SK-N-SH (cell line): ENCODE results near the gene KDM2A. TPM values are rescaled to one million over a fixed set of nuclear protein-coding genes. Genes with fewer than 3 reads are reported as not detected.
A peak's percentile ranks its signal among the peaks of the same experiment; 100 is the strongest.

Experiments
- CTCF ChIA-PET: fragments of 300-600, 350-600 bp; formaldehyde crosslinking; extraction: SDS; loops from one replicate; lab custom pipeline; 2021; lab: Yijun Ruan, JAX
- POLR2A ChIA-PET: fragments of 350-600 bp; sonication (Branson Sonifier 250); formaldehyde crosslinking; extraction: SDS; loops from one replicate; lab custom pipeline; 2020; ENCODE audit warnings: antibody characterized with exemption, inconsistent platforms; lab: Yijun Ruan, JAX
- DNase-seq: peaks from one replicate; pipeline ENCODE4 v3.0.0; 2012
- H2AFZ ChIP-seq: fragments of 200-600 bp; sonication (generic); 2 replicates; pipeline ENCODE4 v1.8.1; 2016; ENCODE audit warnings: antibody characterized with exemption, mild to moderate bottlenecking, low read depth
- H3F3A ChIP-seq: fragments of 200-600 bp; sonication (generic); replicated peaks from 2 replicates; pipeline ENCODE3; 2016; ENCODE audit warnings: antibody characterized with exemption, mild to moderate bottlenecking; ENCODE audit not compliant: insufficient read depth
- H3K27ac ChIP-seq, 2 experiments: fragments of 200-500 bp in 1 of 2; fragments of 200-600 bp in 1 of 2; sonication (Bioruptor generic) in 1 of 2; sonication (generic), shearing (Covaris generic) in 1 of 2; 2 replicates each; pipeline versions ENCODE4 v1.5.1 to v1.6.1; 2014 to 2016; ENCODE audit warnings: low read depth in 2 of 2, inconsistent platforms in 1 of 2, low read length in 1 of 2, mild to moderate bottlenecking in 1 of 2, mixed read lengths in 1 of 2
- H3K27me3 ChIP-seq: fragments of 200-600 bp; sonication (generic), shearing (Covaris generic); 2 replicates; pipeline ENCODE4 v1.6.1; 2016; ENCODE audit warnings: mixed run types; ENCODE audit not compliant: insufficient read depth
- H3K36me3 ChIP-seq, 2 experiments: fragments of 200-500 bp in 1 of 2; fragments of 200-600 bp in 1 of 2; sonication (Bioruptor generic) in 1 of 2; sonication (generic) in 1 of 2; replicated peaks in 1 of 2; 2 replicates each; pipeline versions ENCODE3 to v1.5.1; 2014 to 2016; ENCODE audit warnings: low read length in 1 of 2, mild to moderate bottlenecking in 1 of 2; ENCODE audit not compliant: insufficient read depth in 2 of 2, control insufficient read depth in 1 of 2
- H3K4me1 ChIP-seq, 2 experiments: fragments of 200-500 bp in 1 of 2; fragments of 200-600 bp in 1 of 2; sonication (Bioruptor generic) in 1 of 2; sonication (generic), shearing (Covaris generic) in 1 of 2; 2 replicates each; pipeline versions ENCODE4 v1.5.1 to v1.6.1; 2014 to 2016; ENCODE audit warnings: low read depth in 1 of 2, low read length in 1 of 2, mixed run types in 1 of 2; ENCODE audit not compliant: insufficient read depth in 2 of 2, control insufficient read depth in 1 of 2
- H3K4me2 ChIP-seq: fragments of 200-600 bp; sonication (generic), shearing (Covaris generic); 2 replicates; pipeline ENCODE4 v1.6.1; 2017; ENCODE audit warnings: mixed run types
- H3K4me3 ChIP-seq, 2 experiments: fragments of 200-500 bp in 1 of 2; fragments of 200-600 bp in 1 of 2; sonication (Bioruptor generic) in 1 of 2; sonication (generic), shearing (Covaris generic) in 1 of 2; 2 replicates each; pipeline versions ENCODE4 v1.5.1 to v1.8.1; 2014 to 2016; ENCODE audit warnings: low read depth in 2 of 2, inconsistent platforms in 1 of 2, low read length in 1 of 2, mild to moderate bottlenecking in 1 of 2, mixed read lengths in 1 of 2, moderate library complexity in 1 of 2
- H3K79me2 ChIP-seq: fragments of 200-600 bp; sonication (generic); 2 replicates; pipeline ENCODE4 v1.8.1; 2017; ENCODE audit warnings: mild to moderate bottlenecking; ENCODE audit not compliant: insufficient read depth
- H3K9ac ChIP-seq: fragments of 200-600 bp; sonication (generic); 2 replicates; pipeline ENCODE4 v1.6.1; 2017; ENCODE audit warnings: mixed run types
- H3K9me2 ChIP-seq: fragments of 200-600 bp; sonication (generic); 2 replicates; pipeline ENCODE4 v1.6.1; 2017; ENCODE audit warnings: mixed run types
- H3K9me3 ChIP-seq: fragments of 200-600 bp; sonication (generic); 2 replicates; pipeline ENCODE4 v1.6.1; 2017; ENCODE audit warnings: mixed run types, mild to moderate bottlenecking, moderate library complexity
- H4K20me1 ChIP-seq: fragments of 200-600 bp; sonication (generic); 2 replicates; pipeline ENCODE4 v1.6.1; 2017; ENCODE audit warnings: mild to moderate bottlenecking, mixed run types; ENCODE audit not compliant: insufficient read depth
- ELF1 ChIP-seq: IDR thresholded peaks from 2 replicates; pipeline ENCODE4 v1.4.0; 2012
- EZH2phosphoT487 ChIP-seq: fragments of 200-600 bp; sonication (generic); IDR thresholded peaks from 2 replicates; pipeline ENCODE4 v1.6.1; 2017; ENCODE audit warnings: low read depth, mixed run types, mild to moderate bottlenecking, antibody characterized with exemption, moderate library complexity, borderline replicate concordance
- FOSL2 ChIP-seq: IDR thresholded peaks from 2 replicates; pipeline ENCODE4 v1.4.0; 2012; ENCODE audit warnings: low read depth, mild to moderate bottlenecking, moderate library complexity, borderline replicate concordance
- FOXJ3 ChIP-seq: sonication (generic); formaldehyde crosslinking; IDR thresholded peaks from 2 replicates; pipeline ENCODE4 v1.5.1; 2020; ENCODE audit warnings: mild to moderate bottlenecking, missing genetic modification reagents
- FOXM1 ChIP-seq: IDR thresholded peaks from 2 replicates; pipeline ENCODE4 v1.4.0; 2012; ENCODE audit warnings: low read depth, mild to moderate bottlenecking
- GABPA ChIP-seq: IDR thresholded peaks from 2 replicates; pipeline ENCODE4 v1.4.0; 2012; ENCODE audit warnings: low read depth, mild to moderate bottlenecking
- GATA2 ChIP-seq: sonication (generic); formaldehyde crosslinking; IDR thresholded peaks from 2 replicates; pipeline ENCODE4 v1.5.0; 2020; ENCODE audit warnings: mild to moderate bottlenecking, missing genetic modification reagents
- JUND ChIP-seq: IDR thresholded peaks from 2 replicates; pipeline ENCODE4 v1.4.0; 2012
- MEF2A ChIP-seq: IDR thresholded peaks from 2 replicates; pipeline ENCODE4 v1.4.0; 2012; ENCODE audit warnings: low read depth, borderline replicate concordance
- NRF1 ChIP-seq: IDR thresholded peaks from 2 replicates; pipeline ENCODE4 v1.6.1; 2012; ENCODE audit warnings: low read depth, mild to moderate bottlenecking, low read length
- RAD21 ChIP-seq: IDR thresholded peaks from 2 replicates; pipeline ENCODE4 v1.6.1; 2012; ENCODE audit warnings: mild to moderate bottlenecking, low read length
- RCOR1 ChIP-seq: fragments of 150-350 bp; IDR thresholded peaks from 2 replicates; pipeline ENCODE4 v1.6.1; 2017; ENCODE audit warnings: antibody characterized with exemption, low read length
- RFX5 ChIP-seq: IDR thresholded peaks from 2 replicates; pipeline ENCODE4 v1.6.1; 2012; ENCODE audit warnings: mild to moderate bottlenecking, improper control_type of control experiment, low read length
- RXRA ChIP-seq: IDR thresholded peaks from 2 replicates; pipeline ENCODE4 v1.4.0; 2012; ENCODE audit warnings: low read depth, mild to moderate bottlenecking, borderline replicate concordance
- SMC3 ChIP-seq: IDR thresholded peaks from 2 replicates; pipeline ENCODE4 v1.6.1; 2012; ENCODE audit warnings: low read depth, low read length, improper control_type of control experiment
- WGBS: methylation state at CpG from one replicate; pipeline ENCODE4 v1.1.6; 2017; ENCODE audit warnings: low lambda C conversion rate; 5-methylcytosine and 5-hydroxymethylcytosine counted together
- polyA plus RNA-seq, 3 experiments: library from polyadenylated mRNA; depleted of rRNA; stranded (reverse); fragments of >200 nt; gene quantifications; 2 replicates each; pipeline ENCODE4 v1.2.3, GENCODE V29; 2012
- TF ChIP-seq, protein P1 (sequence below): IDR thresholded peaks from 2 replicates; pipeline ENCODE4 v1.4.0; 2012; ENCODE audit warnings: low read depth, borderline replicate concordance
- TF ChIP-seq, protein P2 (sequence below): IDR thresholded peaks from 2 replicates; pipeline ENCODE4 v1.4.0; 2012; ENCODE audit warnings: low read depth
- TF ChIP-seq, protein P3 (sequence below): fragments of 150-350 bp; IDR thresholded peaks from 2 replicates; pipeline ENCODE4 v1.6.1; 2016; ENCODE audit warnings: mild to moderate bottlenecking, low read depth, low read length
- TF ChIP-seq, protein P4 (sequence below): IDR thresholded peaks from 2 replicates; pipeline ENCODE4 v1.6.1; 2012; ENCODE audit warnings: mild to moderate bottlenecking, low read depth, low read length, moderate library complexity
- TF ChIP-seq, protein P5 (sequence below): fragments of 150-350 bp; IDR thresholded peaks from 2 replicates; pipeline ENCODE4 v1.6.1; 2017; ENCODE audit warnings: antibody characterized with exemption, low read length, low read depth, borderline replicate concordance
- TF ChIP-seq, protein P6 (sequence below): fragments of 200-600 bp; sonication (generic); IDR thresholded peaks from 2 replicates; pipeline ENCODE4 v1.6.1; 2017; ENCODE audit warnings: antibody characterized with exemption, mild to moderate bottlenecking, moderate library complexity

Gene KDM2A
- polyA plus RNA-seq, 1 of the 3 experiments (the other 2 are of a cell fraction): 28.4 TPM

DNA sequence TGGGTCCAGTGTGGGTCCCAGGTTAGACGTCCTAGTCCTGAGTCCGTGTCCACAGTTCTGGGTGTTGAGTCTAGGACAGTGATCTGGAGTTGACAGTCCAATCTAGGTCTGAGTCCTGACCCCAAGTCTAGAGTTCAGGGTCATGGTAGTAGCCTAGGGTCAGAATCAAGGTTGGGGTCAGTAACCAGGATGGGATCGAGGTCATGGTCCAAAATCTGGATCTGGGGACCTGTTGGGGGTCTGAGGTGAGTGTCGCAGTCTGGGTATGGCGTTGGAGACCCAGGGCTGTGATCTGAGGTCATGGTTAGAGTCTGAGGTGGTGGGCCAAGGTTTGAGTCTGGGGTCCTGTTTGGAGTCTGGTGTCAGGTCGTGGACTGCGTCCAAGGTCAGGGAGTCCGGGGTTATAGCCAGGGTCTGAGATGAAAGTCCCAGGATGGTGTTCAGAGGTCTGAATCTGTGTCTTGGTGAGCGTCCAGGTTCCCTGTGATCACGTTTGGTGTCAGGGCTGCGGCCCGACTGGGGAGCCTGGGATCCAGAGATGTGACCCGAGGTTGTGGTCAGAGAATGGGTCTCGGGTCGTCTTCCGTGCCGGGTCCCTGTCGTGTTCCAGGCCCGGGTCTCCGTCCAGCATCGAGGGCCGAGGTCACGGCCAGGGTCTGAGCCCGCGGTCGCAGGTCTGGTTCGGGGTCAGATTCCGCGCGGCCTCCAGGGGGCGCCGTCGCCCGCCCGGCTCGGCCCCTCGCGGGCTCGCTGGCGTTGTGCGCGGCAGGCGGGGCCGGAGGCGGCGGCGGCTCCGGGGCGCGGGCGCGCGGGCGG is 146.8 kb downstream of the KDM2A start:
- ChIA-PET POLR2A (interaction anchor here (1.4 kb wide), 1 partner anchor 52 kb away, joined by 6 read pairs; no protein-coding TSS in a partner anchor), CTCF (interaction anchor here (1.0 to 10.0 kb wide), 10 partner anchors 11 to 121 kb away, joined by 3 to 274 read pairs (median 4); no protein-coding TSS in a partner anchor)
- H3K9ac ChIP-seq: no peak overlapping the region
- H2AFZ ChIP-seq: no peak overlapping the region
- peak overlapping the region in 1 of 2 experiments; percentile 67; a peak in 2 of 4 replicates for H3K27ac ChIP-seq
- DNase-seq: peak; percentile 94
- peaks cover 9% of the 10 kb centered on the region; the same call in 1 of the 2 replicates for H4K20me1 ChIP-seq
- TF ChIP-seq, protein P1, sequence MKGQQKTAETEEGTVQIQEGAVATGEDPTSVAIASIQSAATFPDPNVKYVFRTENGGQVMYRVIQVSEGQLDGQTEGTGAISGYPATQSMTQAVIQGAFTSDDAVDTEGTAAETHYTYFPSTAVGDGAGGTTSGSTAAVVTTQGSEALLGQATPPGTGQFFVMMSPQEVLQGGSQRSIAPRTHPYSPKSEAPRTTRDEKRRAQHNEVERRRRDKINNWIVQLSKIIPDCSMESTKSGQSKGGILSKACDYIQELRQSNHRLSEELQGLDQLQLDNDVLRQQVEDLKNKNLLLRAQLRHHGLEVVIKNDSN: no peak
- TF ChIP-seq MEF2A (no peak), FOXM1 (no peak), JUND (no peak), NRF1 (0 out of 2 replicates have a peak, but pooled peaks have one; percentile 6), EZH2phosphoT487 (no peak), RFX5 (no peak), GABPA (no peak), RXRA (no peak), FOXJ3 (CRISPR knock-in tag) (no peak), RCOR1 (0 out of 2 replicates have a peak, but pooled peaks have one; percentile 17), FOSL2 (no peak), ELF1 (no peak), SMC3 (peak; percentile 76), RAD21 (peak; percentile 64), GATA2 (CRISPR knock-in tag) (no peak)
- TF ChIP-seq, protein P2, sequence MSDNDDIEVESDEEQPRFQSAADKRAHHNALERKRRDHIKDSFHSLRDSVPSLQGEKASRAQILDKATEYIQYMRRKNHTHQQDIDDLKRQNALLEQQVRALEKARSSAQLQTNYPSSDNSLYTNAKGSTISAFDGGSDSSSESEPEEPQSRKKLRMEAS: no peak
- TF ChIP-seq, protein P3, sequence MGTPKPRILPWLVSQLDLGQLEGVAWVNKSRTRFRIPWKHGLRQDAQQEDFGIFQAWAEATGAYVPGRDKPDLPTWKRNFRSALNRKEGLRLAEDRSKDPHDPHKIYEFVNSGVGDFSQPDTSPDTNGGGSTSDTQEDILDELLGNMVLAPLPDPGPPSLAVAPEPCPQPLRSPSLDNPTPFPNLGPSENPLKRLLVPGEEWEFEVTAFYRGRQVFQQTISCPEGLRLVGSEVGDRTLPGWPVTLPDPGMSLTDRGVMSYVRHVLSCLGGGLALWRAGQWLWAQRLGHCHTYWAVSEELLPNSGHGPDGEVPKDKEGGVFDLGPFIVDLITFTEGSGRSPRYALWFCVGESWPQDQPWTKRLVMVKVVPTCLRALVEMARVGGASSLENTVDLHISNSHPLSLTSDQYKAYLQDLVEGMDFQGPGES: no peak
- TF ChIP-seq, protein P4, sequence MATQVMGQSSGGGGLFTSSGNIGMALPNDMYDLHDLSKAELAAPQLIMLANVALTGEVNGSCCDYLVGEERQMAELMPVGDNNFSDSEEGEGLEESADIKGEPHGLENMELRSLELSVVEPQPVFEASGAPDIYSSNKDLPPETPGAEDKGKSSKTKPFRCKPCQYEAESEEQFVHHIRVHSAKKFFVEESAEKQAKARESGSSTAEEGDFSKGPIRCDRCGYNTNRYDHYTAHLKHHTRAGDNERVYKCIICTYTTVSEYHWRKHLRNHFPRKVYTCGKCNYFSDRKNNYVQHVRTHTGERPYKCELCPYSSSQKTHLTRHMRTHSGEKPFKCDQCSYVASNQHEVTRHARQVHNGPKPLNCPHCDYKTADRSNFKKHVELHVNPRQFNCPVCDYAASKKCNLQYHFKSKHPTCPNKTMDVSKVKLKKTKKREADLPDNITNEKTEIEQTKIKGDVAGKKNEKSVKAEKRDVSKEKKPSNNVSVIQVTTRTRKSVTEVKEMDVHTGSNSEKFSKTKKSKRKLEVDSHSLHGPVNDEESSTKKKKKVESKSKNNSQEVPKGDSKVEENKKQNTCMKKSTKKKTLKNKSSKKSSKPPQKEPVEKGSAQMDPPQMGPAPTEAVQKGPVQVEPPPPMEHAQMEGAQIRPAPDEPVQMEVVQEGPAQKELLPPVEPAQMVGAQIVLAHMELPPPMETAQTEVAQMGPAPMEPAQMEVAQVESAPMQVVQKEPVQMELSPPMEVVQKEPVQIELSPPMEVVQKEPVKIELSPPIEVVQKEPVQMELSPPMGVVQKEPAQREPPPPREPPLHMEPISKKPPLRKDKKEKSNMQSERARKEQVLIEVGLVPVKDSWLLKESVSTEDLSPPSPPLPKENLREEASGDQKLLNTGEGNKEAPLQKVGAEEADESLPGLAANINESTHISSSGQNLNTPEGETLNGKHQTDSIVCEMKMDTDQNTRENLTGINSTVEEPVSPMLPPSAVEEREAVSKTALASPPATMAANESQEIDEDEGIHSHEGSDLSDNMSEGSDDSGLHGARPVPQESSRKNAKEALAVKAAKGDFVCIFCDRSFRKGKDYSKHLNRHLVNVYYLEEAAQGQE: no peak
- TF ChIP-seq, protein P5, sequence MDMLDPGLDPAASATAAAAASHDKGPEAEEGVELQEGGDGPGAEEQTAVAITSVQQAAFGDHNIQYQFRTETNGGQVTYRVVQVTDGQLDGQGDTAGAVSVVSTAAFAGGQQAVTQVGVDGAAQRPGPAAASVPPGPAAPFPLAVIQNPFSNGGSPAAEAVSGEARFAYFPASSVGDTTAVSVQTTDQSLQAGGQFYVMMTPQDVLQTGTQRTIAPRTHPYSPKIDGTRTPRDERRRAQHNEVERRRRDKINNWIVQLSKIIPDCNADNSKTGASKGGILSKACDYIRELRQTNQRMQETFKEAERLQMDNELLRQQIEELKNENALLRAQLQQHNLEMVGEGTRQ: no peak
- TF ChIP-seq, protein P6, sequence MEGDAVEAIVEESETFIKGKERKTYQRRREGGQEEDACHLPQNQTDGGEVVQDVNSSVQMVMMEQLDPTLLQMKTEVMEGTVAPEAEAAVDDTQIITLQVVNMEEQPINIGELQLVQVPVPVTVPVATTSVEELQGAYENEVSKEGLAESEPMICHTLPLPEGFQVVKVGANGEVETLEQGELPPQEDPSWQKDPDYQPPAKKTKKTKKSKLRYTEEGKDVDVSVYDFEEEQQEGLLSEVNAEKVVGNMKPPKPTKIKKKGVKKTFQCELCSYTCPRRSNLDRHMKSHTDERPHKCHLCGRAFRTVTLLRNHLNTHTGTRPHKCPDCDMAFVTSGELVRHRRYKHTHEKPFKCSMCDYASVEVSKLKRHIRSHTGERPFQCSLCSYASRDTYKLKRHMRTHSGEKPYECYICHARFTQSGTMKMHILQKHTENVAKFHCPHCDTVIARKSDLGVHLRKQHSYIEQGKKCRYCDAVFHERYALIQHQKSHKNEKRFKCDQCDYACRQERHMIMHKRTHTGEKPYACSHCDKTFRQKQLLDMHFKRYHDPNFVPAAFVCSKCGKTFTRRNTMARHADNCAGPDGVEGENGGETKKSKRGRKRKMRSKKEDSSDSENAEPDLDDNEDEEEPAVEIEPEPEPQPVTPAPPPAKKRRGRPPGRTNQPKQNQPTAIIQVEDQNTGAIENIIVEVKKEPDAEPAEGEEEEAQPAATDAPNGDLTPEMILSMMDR: peak; percentile 67
- H3K9me3 ChIP-seq: no peaks in the 10 kb centered on the region
- 59% methylated on average over 12 of the region's 54 CpGs for WGBS
- no peaks in the 10 kb centered on the region for H3K9me2 ChIP-seq
- peaks cover 41% of the 10 kb centered on the region for H3K79me2 ChIP-seq
- H3K4me2 ChIP-seq: peak overlapping the region; percentile 56; the same call in 1 of the 2 replicates
- peaks cover 12% of the 10 kb centered on the region for H3F3A ChIP-seq
- peaks cover 0 to 3% of the 10 kb centered on the region in 2 experiments for H3K36me3 ChIP-seq
- peak overlapping the region in 1 of 2 experiments; percentile 90; a peak in 2 of 4 replicates for H3K4me3 ChIP-seq
- H3K27me3 ChIP-seq: no peaks in the 10 kb centered on the region
- peaks cover 14 to 35% of the 10 kb centered on the region in 2 experiments; a peak in 2 of 4 replicates for H3K4me1 ChIP-seq
